Endothelial cell of umbilical vein (primary cell): Measurements from ENCODE around the gene TM9SF3. TPM values are rescaled to one million over a fixed set of nuclear protein-coding genes. Genes with fewer than 3 reads are reported as not detected.

Experiments used
- BruUV-seq: library from RNA; stranded (reverse); fragments of 400-500 nt; replicated peaks from 2 replicates; lab custom pipeline; 2021; lab: Mats Ljungman, UMichigan
- CTCF ChIA-PET: fragments of 300-600, 350-600 bp; sonication (Branson Sonifier 250); formaldehyde crosslinking; loops from one replicate; lab custom pipeline; 2021; ENCODE audit warnings: antibody characterized with exemption, inconsistent platforms; lab: Charles Lee
- POLR2A ChIA-PET: fragments of 300-600, 350-600 bp; sonication (Branson Sonifier 250); formaldehyde crosslinking; loops from one replicate; lab custom pipeline; 2021; ENCODE audit warnings: antibody characterized with exemption, inconsistent platforms; lab: Charles Lee
- DNase-seq: peaks from one replicate; pipeline ENCODE4 v3.0.0-alpha.2; 2011; ENCODE audit warnings: low read depth, low spot score
- FAIRE-seq: peaks from 2 replicates; lab custom pipeline; 2011; peaks lifted over from hg19 to GRCh38; lab: Jason Lieb, UNC
- H2AFZ ChIP-seq: 2 replicates; pipeline ENCODE4 v1.6.0; 2012; ENCODE audit warnings: low read depth, low read length, control low read depth, inconsistent platforms
- H3K27ac ChIP-seq: 2 replicates; pipeline ENCODE4 v1.5.1; 2011; ENCODE audit warnings: low read depth, mild to moderate bottlenecking, control low read depth, low read length, moderate library complexity; ENCODE audit not compliant: insufficient read depth
- H3K27me3 ChIP-seq, 2 experiments: 2 replicates each; pipeline versions ENCODE4 v1.6.0 to v1.6.1; 2011; ENCODE audit warnings: low read length in 2 of 2, mixed read lengths in 1 of 2; ENCODE audit not compliant: control insufficient read depth in 2 of 2, insufficient read depth in 2 of 2
- H3K36me3 ChIP-seq, 2 experiments: 2 replicates in 1 of 2; 3 replicates in 1 of 2; pipeline ENCODE4 v1.5.1; 2011; ENCODE audit warnings: low read length in 2 of 2, mild to moderate bottlenecking in 1 of 2, moderate library complexity in 1 of 2; ENCODE audit not compliant: control insufficient read depth in 2 of 2, insufficient read depth in 2 of 2; ENCODE audit errors: extremely low read depth in 1 of 2
- H3K4me1 ChIP-seq: 3 replicates; pipeline ENCODE4 v1.5.1; 2011; ENCODE audit warnings: mild to moderate bottlenecking, low read length; ENCODE audit not compliant: control insufficient read depth, insufficient read depth; ENCODE audit errors: extremely low read depth
- H3K4me2 ChIP-seq: 2 replicates; pipeline ENCODE4 v1.6.1; 2011; ENCODE audit warnings: low read length, control low read depth, mixed read lengths; ENCODE audit not compliant: insufficient read depth
- H3K4me3 ChIP-seq, 3 experiments: fragments of 200-600 bp in 1 of 3; sonication (generic), shearing (Covaris generic) in 1 of 3; replicated peaks in 1 of 3; 2 replicates each; pipeline ENCODE4 v1.5.1; 2011 to 2016; ENCODE audit warnings: control low read depth in 3 of 3, low read length in 3 of 3, mild to moderate bottlenecking in 2 of 3, inconsistent platforms in 1 of 3, low read depth in 1 of 3, moderate library complexity in 1 of 3; ENCODE audit not compliant: insufficient read depth in 1 of 3
- H3K79me2 ChIP-seq: 2 replicates; pipeline ENCODE4 v1.6.0; 2012; ENCODE audit warnings: low read length, inconsistent platforms; ENCODE audit not compliant: control insufficient read depth, insufficient read depth
- H3K9ac ChIP-seq: replicated peaks from 2 replicates; pipeline ENCODE3; 2011; ENCODE audit warnings: low read length, control low read depth; ENCODE audit not compliant: insufficient read depth; ENCODE audit errors: extremely low read depth
- H3K9me1 ChIP-seq: replicated peaks from 3 replicates; pipeline ENCODE4 v1.6.0; 2011; ENCODE audit warnings: mild to moderate bottlenecking, low read length; ENCODE audit not compliant: control insufficient read depth, insufficient read depth; ENCODE audit errors: extremely low read depth
- H3K9me3 ChIP-seq: replicated peaks from 2 replicates; pipeline ENCODE4 v1.5.1; 2012; ENCODE audit warnings: low read length, inconsistent platforms; ENCODE audit not compliant: control insufficient read depth, insufficient read depth
- H4K20me1 ChIP-seq: replicated peaks from 2 replicates; pipeline ENCODE3; 2011; ENCODE audit warnings: mild to moderate bottlenecking, low read length; ENCODE audit not compliant: control insufficient read depth, insufficient read depth; ENCODE audit errors: extremely low read depth
- CTCF ChIP-seq, 2 donors: IDR thresholded peaks; 1 replicate in 1 of 2; 2 replicates in 1 of 2; pipeline ENCODE4 v1.5.1; 2011; ENCODE audit warnings: low read length in 2 of 2, mild to moderate bottlenecking in 2 of 2, moderate library complexity in 2 of 2, control low read depth in 1 of 2, inconsistent platforms in 1 of 2, low read depth in 1 of 2; ENCODE audit not compliant: insufficient read depth in 1 of 2; ENCODE audit errors: extremely low read depth in 1 of 2
- EZH2 ChIP-seq: IDR thresholded peaks from 2 replicates; pipeline ENCODE4 v1.6.1; 2012; ENCODE audit warnings: borderline replicate concordance, low read depth, mild to moderate bottlenecking, moderate library complexity, low read length, inconsistent platforms; ENCODE audit not compliant: severe bottlenecking
- FOS ChIP-seq: IDR thresholded peaks from 2 replicates; pipeline ENCODE4 v1.6.1; 2011; ENCODE audit warnings: mild to moderate bottlenecking, low read length, moderate library complexity, borderline replicate concordance; ENCODE audit not compliant: insufficient read depth
- GATA2 ChIP-seq: IDR thresholded peaks from 2 replicates; pipeline ENCODE4 v1.7.0; 2011; ENCODE audit warnings: low read depth, mild to moderate bottlenecking, moderate library complexity, mixed read lengths, low read length; ENCODE audit not compliant: insufficient read length, insufficient read depth
- JUN ChIP-seq: IDR thresholded peaks from 2 replicates; pipeline ENCODE4 v1.6.1; 2011; ENCODE audit warnings: borderline replicate concordance, low read depth; ENCODE audit not compliant: insufficient read length, insufficient read depth
- MAX ChIP-seq: IDR thresholded peaks from 2 replicates; pipeline ENCODE4 v1.6.1; 2011; ENCODE audit not compliant: insufficient read depth, insufficient read length
- MYC ChIP-seq: IDR thresholded peaks from one replicate; pipeline ENCODE4 v1.6.1; 2011; ENCODE audit warnings: mild to moderate bottlenecking, low read depth, low read length
- POLR2A ChIP-seq: IDR thresholded peaks from 2 replicates; pipeline ENCODE4 v1.6.1; 2012; ENCODE audit warnings: low read depth, mild to moderate bottlenecking, control low read depth, low read length
- POLR2AphosphoS5 ChIP-seq: IDR thresholded peaks from 2 replicates; pipeline ENCODE4 v1.6.1; 2012; ENCODE audit warnings: low read depth, mild to moderate bottlenecking, control low read depth, low read length, moderate library complexity; ENCODE audit not compliant: insufficient read depth
- dilution Hi-C: fragments of 300-500 bp; cut with MboI; formaldehyde crosslinking; loops from one replicate; pipeline ENCODE4 v1.15.0; 2019; ENCODE audit warnings: low sequenced_read_pairs; ENCODE audit not compliant: extremely low pct_ligation_motif_present
- intact Hi-C: fragments of 100-400 bp; cut with micrococcal nuclease; formaldehyde crosslinking; loops from one replicate; pipeline ENCODE4 v1.10.0; 2022
- polyA plus RNA-seq, 4 experiments: library from polyadenylated mRNA; depleted of rRNA in 3 of 4; stranded (reverse) in 3 of 4; unstranded in 1 of 4; fragments of >200 nt; gene quantifications; 2 replicates each; pipeline versions ENCODE4 v1.2.1 to v1.2.3, GENCODE V29; 2011 to 2012; ENCODE audit warnings: missing spikeins in 1 of 4
- total RNA-seq: library from RNA; stranded (reverse); gene quantifications from 2 replicates; pipeline ENCODE4 v1.2.3, GENCODE V29; 2021

Gene TM9SF3
- total and polyA plus RNA-seq, 2 donors (not counting 3 experiments of a cell fraction or from before 2014, with no cell fraction given): 133 to 144 TPM

GRCh38 chr10:96538683-96539082 lies 48.1 kb downstream of the TM9SF3 start:
- no peaks in the 10 kb centered on the region for H3K27me3 ChIP-seq
- intact Hi-C loops (no loop called here), dilution Hi-C loops (no loop called here)
- no peaks in the 10 kb centered on the region for H3K4me1 ChIP-seq
- no peak overlapping the region for H3K27ac ChIP-seq
- H2AFZ ChIP-seq: no peak overlapping the region
- H3K4me2 ChIP-seq: no peak overlapping the region
- ChIA-PET CTCF (interaction anchor here (1.0 kb wide), 1 partner anchor 205 kb away, joined by 3 read pairs; no protein-coding TSS in a partner anchor), POLR2A (interaction anchor here (0.6 kb wide), 1 partner anchor 238 kb away, joined by 5 read pairs; no protein-coding TSS in a partner anchor)
- FAIRE-seq: no peak
- DNase-seq: no peak
- H3K9me1 ChIP-seq: no peaks in the 10 kb centered on the region
- H3K9me3 ChIP-seq: no peaks in the 10 kb centered on the region
- H4K20me1 ChIP-seq: no peaks in the 10 kb centered on the region
- H3K79me2 ChIP-seq: peaks cover 60% of the 10 kb centered on the region
- H3K4me3 ChIP-seq: no peak overlapping the region
- H3K36me3 ChIP-seq: peaks cover 0 to 8% of the 10 kb centered on the region in 2 experiments
- BruUV-seq: no TSS peak
- TF ChIP-seq POLR2A (no peak), JUN (no peak), POLR2AphosphoS5 (no peak), CTCF (IDR thresholded peaks at IDR 0.05; ENCODE audit: extremely low read depth in 1 of 2, insufficient read depth in 1 of 2, low read depth in 1 of 2, low read length in 2 of 2) (no peak), GATA2 (no peak), EZH2 (no peak), MAX (no peak), FOS (no peak), MYC (no peak)
- no peak overlapping the region for H3K9ac ChIP-seq
